Testis (tissue), 3 donors: ENCODE results near the gene SYT1. TPM values are rescaled to one million over a fixed set of nuclear protein-coding genes. Genes with fewer than 3 reads are reported as not detected.

Experiments
- DNase-seq: peaks from one replicate; pipeline ENCODE4 v3.0.0-alpha.2; 2019
- H3K27ac ChIP-seq, 2 donors: fragments of 200-600 bp; sonication (generic); one replicate each; pipeline ENCODE4 v1.5.1; 2019
- H3K27me3 ChIP-seq: fragments of 200-600 bp; sonication (generic); one replicate; pipeline ENCODE4 v1.5.1; 2019
- H3K36me3 ChIP-seq: fragments of 200-600 bp; sonication (generic); one replicate; pipeline ENCODE4 v1.5.1; 2017; ENCODE audit warnings: low read depth; ENCODE audit errors: missing control alignments
- H3K4me1 ChIP-seq: fragments of 200-600 bp; sonication (generic); one replicate; pipeline ENCODE4 v1.5.1; 2019
- H3K4me3 ChIP-seq, 2 donors: fragments of 200-600 bp; sonication (generic); one replicate each; pipeline ENCODE4 v1.5.1; 2017 to 2019
- H3K9me3 ChIP-seq: fragments of 200-600 bp; sonication (generic); one replicate; pipeline ENCODE4 v1.5.1; 2017
- POLR2A ChIP-seq: fragments of 450-650 bp; IDR thresholded peaks from one replicate; pipeline ENCODE4 v1.6.1; 2017; ENCODE audit warnings: antibody characterized with exemption, mild to moderate bottlenecking, moderate library complexity
- WGBS, 2 donors: methylation state at CpG; one replicate each; pipeline ENCODE4 v1.1.5; 2018; 5-methylcytosine and 5-hydroxymethylcytosine counted together
- intact Hi-C: fragments of 100-400 bp; cut with DNase I; formaldehyde crosslinking; loops from one replicate; pipeline ENCODE4 v1.15.1; 2023; ENCODE audit warnings: low total_unique reads
- polyA plus RNA-seq: library from polyadenylated mRNA; stranded (reverse); fragments of 350-450 nt; fragmentation: Illumina TruSeq; extraction: RNeasy Lipid Tissue Mini Kit (QIAGEN cat#74804); gene quantifications from one replicate; pipeline ENCODE4 v1.2.3, GENCODE V29; 2014; ENCODE audit warnings: low read depth, low replicate concordance; ENCODE audit not compliant: insufficient read depth
- total RNA-seq, 2 donors: library from RNA; depleted of rRNA; stranded (reverse); fragments of >200 nt; gene quantifications; one replicate each; pipeline ENCODE4 v1.2.3, GENCODE V29; 2016
- TF ChIP-seq, protein P1 (sequence below), 3 experiments: fragments of 450-650 bp in 2 of 3; fragments of 200-600 bp in 1 of 3; sonication (generic) in 1 of 3; IDR thresholded peaks; one replicate each; pipeline ENCODE4 v1.5.1; 2016 to 2019; ENCODE audit warnings: antibody characterized with exemption in 3 of 3, mild to moderate bottlenecking in 2 of 3, moderate library complexity in 1 of 3

Gene SYT1
- total and polyA plus RNA-seq, 3 donors from 2014 or later: 1.1 to 1.7 (median 1.3) TPM

DNA sequence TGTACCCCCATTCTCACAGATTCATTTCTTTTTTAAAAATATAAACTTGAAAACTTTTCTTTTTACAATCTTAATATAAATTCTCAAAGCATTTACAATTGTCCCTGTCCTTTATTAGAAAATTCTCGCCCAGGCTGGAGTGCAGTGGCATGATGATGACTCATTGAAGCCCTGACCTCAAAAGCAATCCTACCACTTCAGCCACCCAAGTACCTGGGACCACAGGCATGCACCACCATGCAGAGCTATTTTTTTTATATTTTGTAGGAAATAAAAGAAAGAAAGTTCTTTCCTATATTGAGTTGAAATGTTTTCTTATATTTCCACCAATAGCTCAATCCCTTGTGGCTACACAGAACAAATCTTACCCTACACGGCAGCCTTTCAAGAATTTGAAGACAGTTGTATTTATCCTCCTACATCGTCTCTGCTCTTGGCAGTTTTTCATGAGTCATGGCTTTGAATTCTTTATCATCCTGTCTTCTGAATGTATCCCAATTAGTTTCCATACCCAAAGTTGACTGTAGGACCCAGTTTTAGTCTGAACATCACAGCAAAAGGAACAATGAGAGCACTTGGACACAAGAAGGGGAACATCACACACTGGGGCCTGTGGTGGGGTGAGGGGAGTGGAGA lies 52.4 kb downstream of the SYT1 start:
- intact Hi-C loops: no loop called here
- TF ChIP-seq, protein P1, sequence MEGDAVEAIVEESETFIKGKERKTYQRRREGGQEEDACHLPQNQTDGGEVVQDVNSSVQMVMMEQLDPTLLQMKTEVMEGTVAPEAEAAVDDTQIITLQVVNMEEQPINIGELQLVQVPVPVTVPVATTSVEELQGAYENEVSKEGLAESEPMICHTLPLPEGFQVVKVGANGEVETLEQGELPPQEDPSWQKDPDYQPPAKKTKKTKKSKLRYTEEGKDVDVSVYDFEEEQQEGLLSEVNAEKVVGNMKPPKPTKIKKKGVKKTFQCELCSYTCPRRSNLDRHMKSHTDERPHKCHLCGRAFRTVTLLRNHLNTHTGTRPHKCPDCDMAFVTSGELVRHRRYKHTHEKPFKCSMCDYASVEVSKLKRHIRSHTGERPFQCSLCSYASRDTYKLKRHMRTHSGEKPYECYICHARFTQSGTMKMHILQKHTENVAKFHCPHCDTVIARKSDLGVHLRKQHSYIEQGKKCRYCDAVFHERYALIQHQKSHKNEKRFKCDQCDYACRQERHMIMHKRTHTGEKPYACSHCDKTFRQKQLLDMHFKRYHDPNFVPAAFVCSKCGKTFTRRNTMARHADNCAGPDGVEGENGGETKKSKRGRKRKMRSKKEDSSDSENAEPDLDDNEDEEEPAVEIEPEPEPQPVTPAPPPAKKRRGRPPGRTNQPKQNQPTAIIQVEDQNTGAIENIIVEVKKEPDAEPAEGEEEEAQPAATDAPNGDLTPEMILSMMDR (IDR thresholded peaks at IDR 0.05): no peak
- TF ChIP-seq POLR2A: no peak
- Histone ChIP-seq H3K36me3 (peaks cover 3% of the 10 kb centered on the region), H3K4me1 (no peaks in the 10 kb centered on the region), H3K27ac (no peak overlapping the region), H3K27me3 (no peaks in the 10 kb centered on the region), H3K9me3 (no peaks in the 10 kb centered on the region), H3K4me3 (no peak overlapping the region)
- 60 to 70% methylated on average over 3 of the region's 3 CpGs for WGBS, 2 donors
- DNase-seq: no peak

DNA sequence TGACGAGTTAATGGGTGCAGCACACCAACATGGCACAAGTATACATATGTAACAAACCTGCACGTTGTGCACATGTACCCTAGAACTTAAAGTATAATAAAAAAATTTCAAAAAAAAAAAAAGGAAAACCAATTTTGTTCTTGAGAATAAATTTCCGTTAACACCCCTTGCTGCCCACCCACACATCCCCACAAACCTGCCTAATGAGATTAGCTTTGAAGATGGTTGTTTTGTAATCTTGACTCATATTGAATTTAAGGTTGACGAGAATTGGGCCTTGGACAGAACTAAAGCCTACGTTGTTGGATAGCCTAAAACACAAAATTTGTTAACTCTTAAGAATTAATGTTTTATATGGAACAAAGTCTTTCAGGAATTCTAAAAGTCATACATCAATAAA lies 52.9 kb downstream of the SYT1 start:
- no peak overlapping the region for H3K27ac ChIP-seq
- H3K9me3 ChIP-seq: no peaks in the 10 kb centered on the region
- intact Hi-C loops: no loop called here
- WGBS, 2 donors: 75 to 80% methylated on average over 5 of the region's 5 CpGs
- H3K36me3 ChIP-seq: peaks cover 3% of the 10 kb centered on the region
- no peak for DNase-seq
- H3K27me3 ChIP-seq: no peaks in the 10 kb centered on the region
- H3K4me1 ChIP-seq: no peaks in the 10 kb centered on the region
- no peak for TF ChIP-seq POLR2A
- TF ChIP-seq, protein P1 (IDR thresholded peaks at IDR 0.05): no peak
- H3K4me3 ChIP-seq: no peak overlapping the region

DNA sequence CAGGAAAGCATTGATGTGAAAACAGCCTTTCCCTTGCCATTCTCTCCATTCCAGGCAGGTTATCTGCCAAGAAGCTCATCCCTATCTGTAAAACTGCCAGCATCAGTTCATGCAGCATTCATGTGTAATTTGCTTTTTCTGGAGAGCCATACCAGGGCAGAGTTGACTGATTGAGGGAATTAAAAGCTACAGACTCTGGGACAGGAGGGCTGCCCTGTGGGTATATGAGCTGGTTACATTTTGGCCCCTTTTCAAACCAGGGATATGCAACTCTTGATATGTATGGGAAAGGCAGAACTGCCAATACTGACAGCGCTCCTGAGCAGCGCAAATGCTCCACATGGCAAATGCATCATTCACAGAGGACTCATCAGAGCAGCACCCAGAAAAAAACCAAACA lies 53.7 kb downstream of the SYT1 start:
- 94 to 97% methylated on average over 2 of the region's 2 CpGs for WGBS, 2 donors
- no peak overlapping the region for H3K4me3 ChIP-seq
- intact Hi-C loops: no loop called here

DNA sequence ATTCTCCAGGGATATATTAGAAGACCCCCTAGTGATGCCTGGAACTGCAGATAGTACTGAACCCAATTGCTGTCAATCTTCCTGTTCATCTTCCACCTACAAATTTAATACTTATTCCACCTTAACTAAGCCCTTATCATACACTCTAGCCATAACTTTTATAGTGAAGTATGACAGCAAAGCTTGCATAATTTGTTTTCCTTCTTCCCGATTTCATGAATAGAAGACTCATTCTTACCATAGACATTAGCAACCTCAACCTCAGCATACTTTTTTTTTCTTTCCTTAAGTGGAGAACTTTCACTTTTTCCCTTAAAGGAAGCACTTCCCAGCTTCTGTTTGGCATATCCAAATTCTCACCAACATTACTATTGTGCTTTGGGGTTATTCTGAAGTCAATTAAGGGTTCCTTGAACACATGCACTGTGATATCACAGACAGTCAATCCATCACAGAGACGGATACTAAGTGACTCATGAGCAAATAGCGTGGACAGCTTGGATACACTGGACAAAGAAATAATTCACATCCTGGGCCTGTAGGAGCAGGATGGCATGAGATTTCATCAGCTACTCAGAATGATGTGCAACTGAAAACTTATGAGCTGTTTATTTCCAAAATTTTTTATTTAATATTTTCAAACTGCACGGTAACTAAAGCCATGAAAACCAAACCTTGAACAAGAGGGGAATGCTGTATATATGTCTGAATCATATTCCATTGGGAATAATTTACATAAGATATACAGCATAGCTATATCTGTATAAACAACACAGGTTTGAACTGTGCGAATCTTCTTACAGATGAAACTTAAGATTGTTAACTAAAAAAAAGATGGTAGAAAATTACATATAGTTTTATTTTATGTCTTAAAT lies 63.9 kb downstream of the SYT1 start:
- Histone ChIP-seq H3K36me3 (no peaks in the 10 kb centered on the region), H3K9me3 (no peaks in the 10 kb centered on the region), H3K4me1 (no peaks in the 10 kb centered on the region), H3K27ac (no peak overlapping the region), H3K4me3 (no peak overlapping the region), H3K27me3 (no peaks in the 10 kb centered on the region)
- 83 to 87% methylated on average over 5 of the region's 5 CpGs for WGBS, 2 donors
- TF ChIP-seq POLR2A: no peak
- TF ChIP-seq, protein P1 (IDR thresholded peaks at IDR 0.05): no peak
- no peak for DNase-seq
- intact Hi-C loops: no loop called here

More for the DNA sequence above, 53.7 kb downstream of the SYT1 start:
- TF ChIP-seq, protein P1 (IDR thresholded peaks at IDR 0.05): no peak
- no peak for TF ChIP-seq POLR2A
- H3K27me3 ChIP-seq: no peaks in the 10 kb centered on the region
- H3K9me3 ChIP-seq: no peaks in the 10 kb centered on the region
- DNase-seq: no peak
- H3K4me1 ChIP-seq: no peaks in the 10 kb centered on the region
- peaks cover 3% of the 10 kb centered on the region for H3K36me3 ChIP-seq
- no peak overlapping the region for H3K27ac ChIP-seq
